ENCODE measurements around the gene TP53BP2. TPM values are rescaled to one million over a fixed set of nuclear protein-coding genes. Genes with fewer than 3 reads are reported as not detected.

TP53BP2 gene
- total RNA-seq, 2 donors from 2014 or later: 63.1 to 88.9 TPM

DNA sequence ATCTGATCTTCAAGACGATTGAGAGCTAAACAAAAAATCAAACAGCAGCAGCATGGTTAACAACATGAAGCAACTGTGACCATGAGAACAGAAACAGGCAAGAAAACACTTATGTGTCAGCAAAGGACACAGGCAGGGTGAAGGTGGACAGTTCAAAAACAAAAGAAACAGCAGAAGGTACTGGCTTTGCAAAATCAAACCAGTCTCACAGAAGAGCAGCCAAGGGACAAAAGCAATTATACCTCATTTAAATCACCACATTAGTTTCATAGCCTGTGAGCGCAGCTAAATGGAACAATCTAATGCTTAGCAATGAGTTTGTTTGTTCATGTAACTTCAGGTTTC is 74.3 kb downstream of the TP53BP2 start:
- TF ChIP-seq, protein P1, sequence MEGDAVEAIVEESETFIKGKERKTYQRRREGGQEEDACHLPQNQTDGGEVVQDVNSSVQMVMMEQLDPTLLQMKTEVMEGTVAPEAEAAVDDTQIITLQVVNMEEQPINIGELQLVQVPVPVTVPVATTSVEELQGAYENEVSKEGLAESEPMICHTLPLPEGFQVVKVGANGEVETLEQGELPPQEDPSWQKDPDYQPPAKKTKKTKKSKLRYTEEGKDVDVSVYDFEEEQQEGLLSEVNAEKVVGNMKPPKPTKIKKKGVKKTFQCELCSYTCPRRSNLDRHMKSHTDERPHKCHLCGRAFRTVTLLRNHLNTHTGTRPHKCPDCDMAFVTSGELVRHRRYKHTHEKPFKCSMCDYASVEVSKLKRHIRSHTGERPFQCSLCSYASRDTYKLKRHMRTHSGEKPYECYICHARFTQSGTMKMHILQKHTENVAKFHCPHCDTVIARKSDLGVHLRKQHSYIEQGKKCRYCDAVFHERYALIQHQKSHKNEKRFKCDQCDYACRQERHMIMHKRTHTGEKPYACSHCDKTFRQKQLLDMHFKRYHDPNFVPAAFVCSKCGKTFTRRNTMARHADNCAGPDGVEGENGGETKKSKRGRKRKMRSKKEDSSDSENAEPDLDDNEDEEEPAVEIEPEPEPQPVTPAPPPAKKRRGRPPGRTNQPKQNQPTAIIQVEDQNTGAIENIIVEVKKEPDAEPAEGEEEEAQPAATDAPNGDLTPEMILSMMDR (IDR thresholded peaks at IDR 0.05): no peak
- Histone ChIP-seq H3K27ac (peak overlapping the region; percentile 37 to 70), H3K9me3 (no peaks in the 10 kb centered on the region), H3K36me3 (peaks cover 39% of the 10 kb centered on the region), H3K4me3 (peak overlapping the region; percentile 18), H3K27me3 (replicated peaks; ENCODE audit: insufficient read depth) (no peaks in the 10 kb centered on the region), H3K4me1 (ENCODE audit: control insufficient read depth in 1 of 2, low read depth in 2 of 2) (peaks cover 24 to 41% of the 10 kb centered on the region in 2 donors)
- DNase-seq (ENCODE audit: low spot score): no peak
- peak; percentile 26 for ATAC-seq (ENCODE audit: insufficient number of reproducible peaks, low FRiP score, low read depth)

DNA sequence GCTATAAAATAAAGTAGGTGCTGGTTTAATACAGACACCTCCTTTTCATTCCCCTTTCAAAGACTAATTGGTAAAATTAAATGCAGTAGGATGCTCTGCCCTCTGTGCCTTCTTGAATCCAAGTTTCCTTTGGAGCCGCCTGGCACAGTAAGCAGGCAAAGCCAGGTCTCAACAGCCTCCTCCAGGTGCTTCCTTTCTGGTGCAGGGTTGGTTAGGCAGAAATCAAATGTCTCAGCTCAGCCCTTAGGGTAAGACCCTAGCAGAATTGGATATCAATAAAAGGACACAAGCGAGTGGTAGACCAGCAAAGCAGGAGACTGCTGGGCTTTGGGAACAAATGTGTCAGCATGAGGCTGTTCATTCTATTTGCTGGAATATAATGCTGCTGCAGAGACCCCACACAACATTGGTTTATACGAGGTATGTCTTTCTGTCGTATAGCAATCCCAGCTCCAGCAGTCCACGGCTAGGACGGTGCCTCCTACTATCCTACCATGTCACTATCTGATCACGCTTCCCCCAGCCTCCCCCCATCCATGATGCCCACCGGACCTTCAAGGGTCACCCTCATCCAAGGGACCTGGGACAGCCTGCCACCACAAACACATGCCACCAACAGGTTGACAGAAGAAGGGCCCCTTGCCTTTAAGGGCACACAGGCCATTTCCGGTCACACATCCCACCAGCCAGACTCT is 75.0 kb downstream of the TP53BP2 start:
- ATAC-seq (ENCODE audit: insufficient number of reproducible peaks, low FRiP score, low read depth) (no peak), DNase-seq (ENCODE audit: low spot score) (no peak)
- H3K36me3 ChIP-seq: peaks cover 35% of the 10 kb centered on the region

DNA sequence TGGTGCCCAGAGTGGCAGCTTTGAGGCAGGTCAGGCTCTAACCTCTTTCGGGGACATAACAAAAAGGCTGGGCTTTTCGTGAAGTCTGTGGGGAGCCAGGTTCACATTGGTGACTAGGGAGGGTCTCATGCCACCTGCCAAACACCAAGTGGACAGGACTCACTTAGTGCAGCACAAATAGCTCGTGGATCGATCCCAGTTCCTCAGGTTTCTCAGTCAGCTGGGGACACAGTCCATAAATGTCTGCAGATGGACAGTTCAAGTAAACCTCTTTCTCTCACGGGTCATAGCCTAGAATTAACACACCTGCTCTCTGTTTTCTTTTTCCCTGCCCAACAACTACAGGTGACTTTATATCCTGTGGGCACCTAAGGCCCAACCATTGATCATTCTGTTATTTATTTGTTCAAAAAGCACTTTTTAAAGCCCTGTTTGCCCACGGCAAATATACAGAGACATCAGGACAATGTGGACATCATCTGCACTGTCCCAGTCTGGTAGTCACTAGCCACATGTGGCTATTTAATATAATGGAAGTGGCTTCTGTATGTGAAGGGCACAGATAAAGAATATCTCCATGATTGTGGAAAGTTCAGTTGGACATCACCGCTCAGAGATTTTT is 79.9 kb downstream of the TP53BP2 start:
- DNase-seq (ENCODE audit: low spot score): no peak
- no peaks in the 10 kb centered on the region for H3K27me3 ChIP-seq (replicated peaks; ENCODE audit: insufficient read depth)

More for the DNA sequence above, 75.0 kb downstream of the TP53BP2 start:
- H3K9me3 ChIP-seq: no peaks in the 10 kb centered on the region
- TF ChIP-seq, protein P1 (IDR thresholded peaks at IDR 0.05): no peak
- peak overlapping the region; percentile 37 to 70 for H3K27ac ChIP-seq
- H3K4me1 ChIP-seq (ENCODE audit: control insufficient read depth in 1 of 2, low read depth in 2 of 2): peaks cover 19 to 34% of the 10 kb centered on the region in 2 donors
- no peak overlapping the region for H3K4me3 ChIP-seq
- no peaks in the 10 kb centered on the region for H3K27me3 ChIP-seq (replicated peaks; ENCODE audit: insufficient read depth)

DNA sequence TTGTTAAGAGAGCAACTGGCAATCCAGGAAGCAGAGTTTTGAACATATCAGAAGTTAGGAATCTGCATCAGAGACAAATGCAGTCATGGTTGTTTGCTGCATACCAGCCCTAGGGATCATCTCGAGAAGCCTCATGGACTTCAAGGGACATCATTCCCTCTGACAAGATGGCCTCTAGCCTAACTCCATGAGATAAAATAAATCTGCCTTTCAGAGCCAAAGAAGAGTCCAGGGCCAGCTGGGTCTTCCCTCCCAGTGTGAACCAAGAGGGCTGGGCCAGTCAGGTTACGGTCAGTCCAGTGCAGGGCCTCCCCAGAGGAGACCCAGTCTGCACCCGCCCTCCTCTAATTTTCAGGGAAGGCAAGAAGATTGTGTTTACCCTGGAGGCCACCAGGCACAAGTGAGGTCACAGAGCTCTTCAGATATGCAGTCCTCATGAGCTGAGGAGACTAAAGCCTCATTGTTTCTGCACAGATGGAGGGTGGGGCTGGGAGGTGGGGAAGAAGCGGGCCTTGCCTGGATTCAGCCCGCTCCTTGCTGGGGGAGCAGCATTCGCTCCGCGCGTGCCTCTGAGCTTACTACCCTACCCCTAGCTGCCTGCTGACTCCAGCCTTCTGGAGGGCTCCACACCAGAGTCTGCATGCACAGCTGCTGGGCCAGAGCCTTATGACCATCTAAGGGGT is 80.6 kb downstream of the TP53BP2 start:
- H3K36me3 ChIP-seq: peaks cover 66% of the 10 kb centered on the region
- H3K4me1 ChIP-seq (ENCODE audit: control insufficient read depth in 1 of 2, low read depth in 2 of 2): no peaks in the 10 kb centered on the region
- no peak overlapping the region for H3K4me3 ChIP-seq
- ATAC-seq (ENCODE audit: insufficient number of reproducible peaks, low FRiP score, low read depth) (no peak), DNase-seq (ENCODE audit: low spot score) (no peak)
- TF ChIP-seq, protein P1 (IDR thresholded peaks at IDR 0.05): no peak
- H3K9me3 ChIP-seq: no peaks in the 10 kb centered on the region
- H3K27me3 ChIP-seq (replicated peaks; ENCODE audit: insufficient read depth): no peaks in the 10 kb centered on the region
- H3K27ac ChIP-seq: peak overlapping the region in 1 of 2 donors; percentile 8

More for the DNA sequence above, 79.9 kb downstream of the TP53BP2 start:
- H3K36me3 ChIP-seq: peaks cover 66% of the 10 kb centered on the region
- peaks cover 3 to 4% of the 10 kb centered on the region in 2 donors for H3K4me1 ChIP-seq (ENCODE audit: control insufficient read depth in 1 of 2, low read depth in 2 of 2)
- ATAC-seq (ENCODE audit: insufficient number of reproducible peaks, low FRiP score, low read depth): no peak
- H3K9me3 ChIP-seq: no peaks in the 10 kb centered on the region
- H3K4me3 ChIP-seq: no peak overlapping the region
- TF ChIP-seq, protein P1 (IDR thresholded peaks at IDR 0.05): no peak
- H3K27ac ChIP-seq: peak overlapping the region in 1 of 2 donors; percentile 8

DNA sequence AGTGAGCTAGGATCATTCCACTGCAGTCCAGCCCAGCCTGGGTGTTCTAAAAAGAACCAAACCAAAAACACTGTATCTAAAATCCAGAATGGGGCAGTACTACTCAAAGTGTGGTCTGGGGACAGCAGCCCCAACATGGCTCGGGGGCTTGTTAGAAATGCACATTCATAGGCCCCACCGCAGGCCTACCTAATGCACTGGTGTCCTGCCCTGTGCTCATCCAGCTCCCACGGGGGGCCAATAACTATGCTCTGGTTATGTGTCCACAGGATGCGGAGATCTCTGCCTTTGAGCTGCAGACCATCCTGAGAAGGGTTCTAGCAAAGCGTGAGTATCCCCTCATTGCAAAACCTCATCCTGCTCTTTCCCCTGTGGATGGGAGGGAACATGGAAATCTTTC is 81.9 kb downstream of the TP53BP2 start:
- H3K27me3 ChIP-seq (replicated peaks; ENCODE audit: insufficient read depth): no peaks in the 10 kb centered on the region
- H3K9me3 ChIP-seq: no peaks in the 10 kb centered on the region
- no peak overlapping the region for H3K27ac ChIP-seq
- peaks cover 66% of the 10 kb centered on the region for H3K36me3 ChIP-seq
- no peaks in the 10 kb centered on the region for H3K4me1 ChIP-seq (ENCODE audit: control insufficient read depth in 1 of 2, low read depth in 2 of 2)
- no peak overlapping the region for H3K4me3 ChIP-seq
- DNase-seq (ENCODE audit: low spot score): no peak
- no peak for ATAC-seq (ENCODE audit: insufficient number of reproducible peaks, low FRiP score, low read depth)
- TF ChIP-seq, protein P1 (IDR thresholded peaks at IDR 0.05): no peak

All from thoracic aorta (tissue), 2 donors.